GM19324 (cell line): Measurements from ENCODE around the gene ABHD11.
"Not testable (repeated sequence)": the region's sequence is repeated elsewhere in the genome, so short reads cannot be mapped to it uniquely, and the experiment has no call there.

Experiments used
- ATAC-seq: cut with Tn5 transposase; IDR thresholded peaks from one replicate; pipeline ENCODE4 v1.9.1; 2021; ENCODE audit warnings: mild to moderate bottlenecking, moderate library complexity; ENCODE audit not compliant: unreplicated experiment, low FRiP score

The ABHD11 gene

GRCh38 chr7:73720443-73720842, 18.2 kb downstream of the ABHD11 start:
- not testable (repeated sequence) for ATAC-seq

GRCh38 chr7:73719806-73720169, 18.8 kb downstream of the ABHD11 start:
- ATAC-seq = no peak

- peak; percentile 68 for ATAC-seq
These were observed 19.4 kb downstream of the ABHD11 start, which contains the start of gene STX1A for GRCh38 chr7:73718905-73719805. STX1A (minus strand) TSS chr7:73719669; CDS start chr7:73719631, 38 bp downstream.

- ATAC-seq = no peak
These were observed 20.1 kb downstream of the ABHD11 start for GRCh38 chr7:73718438-73718881.

- ATAC-seq = no peak
These were observed 20.6 kb downstream of the ABHD11 start for GRCh38 chr7:73717991-73718405.

- ATAC-seq = no peak
These were observed 21.4 kb downstream of the ABHD11 start for GRCh38 chr7:73717025-73717807.

GRCh38 chr7:73716318-73716890, 22.2 kb downstream of the ABHD11 start:
- no peak for ATAC-seq

GRCh38 chr7:73715648-73716317, 22.8 kb downstream of the ABHD11 start:
- no peak for ATAC-seq

GRCh38 chr7:73713319-73713718, 25.3 kb downstream of the ABHD11 start:
- ATAC-seq = not testable (repeated sequence)

GRCh38 chr7:73712773-73713172, 25.8 kb downstream of the ABHD11 start:
- ATAC-seq = no peak

- ATAC-seq = no peak
These were observed 29.5 kb downstream of the ABHD11 start for GRCh38 chr7:73708961-73709549.

GRCh38 chr7:73707045-73707631, 31.5 kb downstream of the ABHD11 start:
- ATAC-seq = no peak

GRCh38 chr7:73706126-73707044, 32.2 kb downstream of the ABHD11 start:
- ATAC-seq = no peak

GRCh38 chr7:73705551-73705920, 33.1 kb downstream of the ABHD11 start:
- ATAC-seq = no peak

GRCh38 chr7:73704640-73705550, 33.7 kb downstream of the ABHD11 start:
- ATAC-seq = no peak

GRCh38 chr7:73703757-73704639, 34.6 kb downstream of the ABHD11 start:
- no peak for ATAC-seq

GRCh38 chr7:73703225-73703624, 35.4 kb downstream of the ABHD11 start:
- ATAC-seq = no peak
